Fibroblast of gingiva (primary cell): Measurements from ENCODE around the gene SF3B4.
A peak's percentile ranks its signal among the peaks of the same experiment; 100 is the strongest.
"Not testable (repeated sequence)": the region's sequence is repeated elsewhere in the genome, so short reads cannot be mapped to it uniquely, and the experiment has no call there.

ENCODE experiments used
- DNase-seq: peaks from one replicate; pipeline ENCODE4 v3.0.0-alpha.2; 2011; ENCODE audit warnings: low read depth

Gene SF3B4

DNA sequence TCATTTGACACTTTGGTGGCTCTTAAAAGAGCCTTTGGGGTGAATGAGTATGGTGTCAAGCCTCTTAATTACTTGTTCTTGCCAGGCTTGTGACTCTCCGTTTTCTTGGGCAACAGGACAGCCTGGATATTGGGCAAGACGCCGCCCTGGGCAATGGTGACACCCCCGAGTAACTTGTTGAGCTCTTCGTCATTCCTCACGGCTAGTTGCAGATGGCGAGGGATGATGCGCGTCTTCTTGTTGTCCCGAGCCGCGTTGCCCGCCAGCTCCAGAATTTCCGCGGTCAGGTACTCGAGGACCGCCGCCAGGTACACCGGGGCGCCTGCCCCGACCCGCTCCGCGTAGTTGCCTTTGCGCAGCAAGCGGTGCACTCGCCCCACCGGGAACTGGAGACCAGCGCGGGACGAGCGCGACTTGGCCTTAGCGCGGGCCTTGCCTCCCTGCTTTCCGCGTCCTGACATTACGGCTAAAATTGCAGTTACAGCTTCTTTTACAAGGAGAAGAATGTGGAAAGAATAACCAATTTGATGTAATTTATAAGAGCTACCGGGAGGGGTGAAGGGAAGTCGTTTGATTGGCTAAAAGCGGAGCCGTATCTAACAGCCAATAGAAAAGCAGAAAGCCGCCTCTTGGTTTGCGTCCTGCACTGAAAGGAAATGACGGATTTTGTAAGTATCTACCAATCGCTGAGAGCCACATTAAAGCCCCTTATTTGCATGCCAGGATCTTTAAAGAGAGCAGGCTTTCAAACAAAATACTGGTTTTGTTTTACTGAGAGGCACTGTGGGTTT is 40.0 kb downstream of the SF3B4 start:
- DNase-seq, result peak; percentile 99

DNA sequence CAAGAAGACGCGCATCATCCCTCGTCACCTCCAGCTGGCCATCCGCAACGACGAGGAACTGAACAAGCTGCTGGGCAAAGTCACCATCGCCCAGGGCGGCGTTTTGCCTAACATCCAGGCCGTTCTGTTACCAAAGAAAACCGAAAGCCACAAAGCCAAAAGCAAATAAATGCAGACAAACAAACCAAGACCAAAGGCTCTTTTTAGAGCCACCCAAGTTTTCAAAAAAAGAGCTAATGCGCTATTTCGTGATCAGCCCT is 40.5 kb downstream of the SF3B4 start:
- not testable (repeated sequence) for DNase-seq

DNA sequence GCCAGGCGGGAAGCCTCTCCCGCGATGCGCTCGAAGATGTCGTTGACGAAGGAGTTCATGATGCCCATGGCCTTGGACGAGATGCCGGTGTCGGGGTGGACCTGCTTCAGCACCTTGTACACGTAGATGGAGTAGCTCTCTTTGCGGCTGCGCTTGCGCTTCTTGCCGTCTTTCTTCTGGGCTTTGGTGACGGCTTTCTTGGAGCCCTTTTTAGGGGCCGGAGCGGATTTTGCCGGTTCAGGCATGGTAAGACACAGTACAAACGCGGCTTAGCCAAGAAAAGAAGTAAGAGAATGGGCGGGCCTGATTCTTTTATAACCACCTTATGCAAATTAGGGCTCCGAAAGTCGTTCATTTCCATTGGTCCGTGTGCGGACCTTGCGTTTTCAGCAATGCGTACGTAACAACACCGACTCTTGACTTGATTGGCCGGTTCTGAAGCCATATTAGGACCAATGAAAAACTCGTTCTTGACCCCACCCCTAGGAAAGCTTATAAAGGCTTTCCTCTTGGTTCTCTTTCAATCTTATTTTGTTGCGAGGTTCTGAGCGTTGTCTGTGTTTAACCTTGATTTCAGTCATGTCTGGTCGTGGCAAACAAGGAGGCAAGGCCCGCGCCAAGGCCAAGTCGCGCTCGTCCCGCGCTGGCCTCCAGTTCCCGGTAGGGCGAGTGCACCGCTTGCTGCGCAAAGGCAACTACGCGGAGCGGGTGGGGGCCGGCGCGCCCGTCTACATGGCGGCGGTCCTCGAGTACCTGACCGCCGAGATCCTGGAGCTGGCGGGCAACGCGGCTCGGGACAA is 41.0 kb downstream of the SF3B4 start:
- DNase-seq, result peak; percentile 100

DNA sequence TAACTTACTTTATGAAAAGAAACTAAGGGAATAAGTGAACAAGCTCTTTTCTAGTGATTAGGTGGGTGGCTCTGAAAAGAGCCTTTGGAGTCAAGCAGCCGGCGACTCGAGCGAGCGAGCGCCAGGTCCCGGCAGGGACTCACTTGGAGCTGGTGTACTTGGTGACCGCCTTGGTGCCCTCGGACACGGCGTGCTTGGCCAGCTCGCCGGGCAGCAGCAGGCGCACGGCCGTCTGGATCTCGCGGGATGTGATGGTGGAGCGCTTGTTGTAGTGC is 41.5 kb downstream of the SF3B4 start:
- peak; percentile 25 for DNase-seq

DNA sequence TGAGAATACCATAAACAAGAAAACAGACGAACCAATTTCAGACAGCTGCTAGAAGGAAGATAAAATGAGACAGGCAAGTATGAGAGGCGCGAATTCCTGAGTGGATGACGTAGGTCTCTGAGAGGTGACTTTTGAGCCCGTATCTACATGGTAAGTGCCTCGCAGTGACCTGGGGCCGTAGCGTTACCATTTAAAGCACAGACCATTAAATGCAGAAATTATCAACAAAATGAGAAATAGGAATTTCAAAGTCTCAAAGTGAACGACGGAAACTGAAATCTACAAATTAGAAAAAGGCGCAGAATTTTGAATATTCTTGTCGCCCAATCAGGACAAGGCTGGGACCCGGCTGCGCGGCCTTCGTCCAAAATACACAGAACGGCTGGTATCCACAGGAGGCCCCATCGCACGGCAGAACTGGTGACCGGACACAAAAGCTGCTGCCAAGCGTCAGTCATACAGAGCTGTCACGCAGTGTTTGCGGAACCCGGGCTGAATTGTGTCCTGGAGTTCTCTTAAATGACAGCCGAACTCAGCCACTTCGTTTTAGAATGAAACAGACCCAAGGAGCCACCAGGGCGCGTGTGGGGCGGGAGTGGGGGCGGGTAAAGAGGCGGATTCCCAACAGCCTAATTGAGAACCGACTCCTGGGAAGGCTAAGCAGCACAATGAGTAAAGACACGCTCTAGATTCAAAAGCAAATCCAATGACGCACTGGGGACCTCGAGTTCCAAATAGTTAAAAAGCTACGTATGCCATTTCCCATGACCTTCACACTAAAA is 42.1 kb downstream of the SF3B4 start:
- DNase-seq, result peak; percentile 87

- DNase-seq, result no peak
Observed at GRCh38 chr1:149884433-149885338, 42.9 kb downstream of the SF3B4 start.

DNA sequence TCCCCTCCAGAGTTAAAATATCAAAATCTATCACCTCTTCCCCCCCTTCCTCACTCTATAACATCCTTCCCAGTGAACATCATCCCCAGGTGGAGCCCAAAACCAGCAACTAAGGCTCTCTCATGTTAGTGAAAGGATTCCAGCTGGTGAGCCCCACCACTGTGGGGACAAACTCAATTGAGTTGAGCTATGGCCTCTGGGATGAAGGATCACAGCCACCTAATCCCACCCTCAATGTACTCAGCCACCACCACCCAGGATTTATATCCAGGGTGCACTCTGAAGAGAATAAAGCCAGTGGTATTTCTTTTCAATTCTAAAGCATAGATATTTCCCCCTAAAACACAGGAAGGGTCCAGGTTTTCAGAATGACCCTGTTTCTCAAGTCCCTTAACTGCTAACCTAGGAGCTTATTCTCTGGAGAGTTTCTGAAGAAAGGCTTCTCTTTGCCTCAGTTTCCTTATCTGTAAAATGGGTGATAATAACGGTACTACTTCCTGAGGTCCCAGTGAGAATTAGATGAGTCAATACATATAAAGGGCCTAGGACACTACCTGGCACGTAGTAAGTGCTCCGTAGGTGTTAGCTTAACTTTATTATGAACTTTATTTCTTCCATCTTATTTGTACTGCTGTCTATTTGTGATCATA is 43.9 kb downstream of the SF3B4 start:
- no peak for DNase-seq

GRCh38 chr1:149881876-149882275 is 45.7 kb downstream of the SF3B4 start:
- DNase-seq, result no peak

GRCh38 chr1:149879556-149879955 is 48.0 kb downstream of the SF3B4 start:
- DNase-seq, result no peak

DNA sequence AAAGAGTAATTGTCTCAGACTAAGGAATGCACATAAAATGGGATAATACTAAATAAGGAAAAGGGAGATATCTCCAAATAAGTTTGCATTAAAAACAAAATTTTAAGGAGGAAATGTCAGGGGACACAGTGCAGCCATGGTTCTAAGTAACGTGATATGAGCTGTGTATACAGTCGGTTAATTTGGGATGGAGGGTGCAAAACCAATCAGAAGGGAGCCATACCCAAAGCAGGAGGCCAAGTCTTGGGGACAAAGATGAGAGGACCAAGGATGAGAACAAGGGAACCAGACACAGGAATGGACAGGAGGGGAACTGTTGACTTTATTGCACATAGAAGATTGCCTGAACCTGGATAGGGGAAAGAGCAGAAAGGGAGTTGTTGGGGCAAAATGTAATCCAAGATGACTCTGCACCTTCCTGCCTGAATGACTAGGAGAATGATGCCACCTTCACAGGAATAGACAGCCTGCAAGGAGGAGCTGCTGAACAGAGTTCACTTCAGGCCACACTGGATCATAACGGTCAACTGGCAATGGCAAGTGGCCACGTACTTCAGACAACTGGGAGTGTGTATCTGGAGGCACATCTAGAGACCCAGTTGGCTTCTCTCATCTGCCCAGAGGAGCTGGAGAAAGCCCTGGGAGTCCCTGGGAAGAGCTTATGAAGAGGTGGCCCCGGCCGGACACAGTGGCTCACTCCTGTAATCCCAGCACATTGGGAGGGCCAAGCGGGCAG is 50.2 kb downstream of the SF3B4 start:
- no peak for DNase-seq
